MM.1S (cell line): ENCODE results near the gene SLC8B1.

ENCODE experiments used
- DNase-seq: peaks from one replicate; pipeline ENCODE4 v3.0.0-alpha.2; 2015
- H2AFZ ChIP-seq: fragments of 300-600 bp; sonication (generic); 2 replicates; pipeline ENCODE4 v1.6.0; 2016; ENCODE audit warnings: antibody characterized with exemption, low read length
- H3F3A ChIP-seq: fragments of 300-600 bp; sonication (generic); 2 replicates; pipeline ENCODE4 v1.6.1; 2016; ENCODE audit warnings: mild to moderate bottlenecking, antibody characterized with exemption, low read length, moderate library complexity, mixed read lengths; ENCODE audit not compliant: insufficient read depth
- H3K27ac ChIP-seq: fragments of 300-600 bp; sonication (generic); 2 replicates; pipeline ENCODE4 v1.5.1; 2016; ENCODE audit warnings: mild to moderate bottlenecking, low read length
- H3K27me3 ChIP-seq: fragments of 300-600 bp; sonication (generic); replicated peaks from 2 replicates; pipeline ENCODE4 v1.6.0; 2016; ENCODE audit warnings: low read length; ENCODE audit not compliant: insufficient read depth
- H3K36me3 ChIP-seq: fragments of 300-600 bp; sonication (generic); replicated peaks from 2 replicates; pipeline ENCODE4 v1.6.1; 2016; ENCODE audit warnings: mild to moderate bottlenecking, low read length, mixed read lengths; ENCODE audit not compliant: insufficient read depth
- H3K4me1 ChIP-seq: fragments of 300-600 bp; sonication (generic); 2 replicates; pipeline ENCODE4 v1.6.1; 2016; ENCODE audit warnings: low read length, mixed read lengths
- H3K4me2 ChIP-seq: fragments of 300-600 bp; sonication (generic); 2 replicates; pipeline ENCODE4 v1.6.0; 2016; ENCODE audit warnings: low read depth, low read length
- H3K4me3 ChIP-seq: fragments of 300-600 bp; sonication (generic); 2 replicates; pipeline ENCODE4 v1.5.1; 2016; ENCODE audit warnings: low read length, mixed read lengths
- H3K79me2 ChIP-seq: fragments of 300-600 bp; sonication (generic); 2 replicates; pipeline ENCODE4 v1.6.1; 2016; ENCODE audit warnings: mixed run types, low read length, mixed read lengths
- H3K9ac ChIP-seq: fragments of 300-600 bp; sonication (generic); 2 replicates; pipeline ENCODE4 v1.6.1; 2016; ENCODE audit warnings: low read length, mixed read lengths
- H3K9me2 ChIP-seq: fragments of 300-600 bp; sonication (generic); replicated peaks from 2 replicates; pipeline ENCODE4 v1.6.1; 2016; ENCODE audit warnings: mild to moderate bottlenecking, low read length, mixed read lengths; ENCODE audit not compliant: insufficient read depth
- H3K9me3 ChIP-seq: fragments of 300-600 bp; sonication (generic); replicated peaks from 2 replicates; pipeline ENCODE4 v1.6.1; 2016; ENCODE audit warnings: mild to moderate bottlenecking, low read length, mixed read lengths; ENCODE audit not compliant: insufficient read depth
- H4K20me1 ChIP-seq: fragments of 300-600 bp; sonication (generic); 2 replicates; pipeline ENCODE4 v1.6.1; 2016; ENCODE audit warnings: mild to moderate bottlenecking, low read length, moderate library complexity, mixed read lengths; ENCODE audit not compliant: insufficient read depth
- CTCF ChIP-seq: fragments of 300-600 bp; sonication (generic); IDR thresholded peaks from 2 replicates; pipeline ENCODE4 v1.5.1; 2016; ENCODE audit warnings: antibody characterized with exemption, low read length, mixed read lengths
- EZH2 ChIP-seq: fragments of 300-600 bp; sonication (generic); optimal IDR thresholded peaks from 2 replicates; pipeline ENCODE3; 2017; ENCODE audit warnings: low read depth, mild to moderate bottlenecking, antibody characterized with exemption, low read length, mixed read lengths
- EZH2phosphoT487 ChIP-seq: fragments of 300-600 bp; sonication (generic); IDR thresholded peaks from 2 replicates; pipeline ENCODE4 v1.6.1; 2018; ENCODE audit warnings: antibody characterized with exemption, low read length

The SLC8B1 gene

GRCh38 chr12:113301811-113302210 lies 33.1 kb downstream of the SLC8B1 start:
- Histone ChIP-seq H3K4me3 (no peak overlapping the region), H3K36me3 (no peaks in the 10 kb centered on the region), H3K9ac (no peak overlapping the region)

GRCh38 chr12:113299619-113300237 lies 35.2 kb downstream of the SLC8B1 start:
- Histone ChIP-seq H3K36me3 (no peaks in the 10 kb centered on the region), H3K27me3 (no peaks in the 10 kb centered on the region), H4K20me1 (no peaks in the 10 kb centered on the region), H3K4me2 (no peak overlapping the region), H3K9ac (no peak overlapping the region), H3K4me1 (no peaks in the 10 kb centered on the region), H3K9me2 (no peaks in the 10 kb centered on the region), H3K79me2 (no peaks in the 10 kb centered on the region), H2AFZ (no peak overlapping the region), H3K9me3 (no peaks in the 10 kb centered on the region), H3F3A (no peaks in the 10 kb centered on the region), H3K27ac (no peak overlapping the region), H3K4me3 (no peak overlapping the region)
- TF ChIP-seq CTCF (no peak), EZH2phosphoT487 (no peak), EZH2 (no peak)
- DNase-seq: no peak

More at GRCh38 chr12:113301811-113302210, 33.1 kb downstream of the SLC8B1 start:
- no peaks in the 10 kb centered on the region for H3K27me3 ChIP-seq
- H4K20me1 ChIP-seq: no peaks in the 10 kb centered on the region
- H3K27ac ChIP-seq: no peak overlapping the region
- H3K9me3 ChIP-seq: no peaks in the 10 kb centered on the region
- no peaks in the 10 kb centered on the region for H3K9me2 ChIP-seq
- TF ChIP-seq EZH2 (no peak), CTCF (no peak), EZH2phosphoT487 (no peak)
- no peaks in the 10 kb centered on the region for H3K79me2 ChIP-seq
- no peak overlapping the region for H3K4me2 ChIP-seq
- no peaks in the 10 kb centered on the region for H3K4me1 ChIP-seq
- no peak for DNase-seq
- H2AFZ ChIP-seq: no peak overlapping the region
- H3F3A ChIP-seq: no peaks in the 10 kb centered on the region

DNA sequence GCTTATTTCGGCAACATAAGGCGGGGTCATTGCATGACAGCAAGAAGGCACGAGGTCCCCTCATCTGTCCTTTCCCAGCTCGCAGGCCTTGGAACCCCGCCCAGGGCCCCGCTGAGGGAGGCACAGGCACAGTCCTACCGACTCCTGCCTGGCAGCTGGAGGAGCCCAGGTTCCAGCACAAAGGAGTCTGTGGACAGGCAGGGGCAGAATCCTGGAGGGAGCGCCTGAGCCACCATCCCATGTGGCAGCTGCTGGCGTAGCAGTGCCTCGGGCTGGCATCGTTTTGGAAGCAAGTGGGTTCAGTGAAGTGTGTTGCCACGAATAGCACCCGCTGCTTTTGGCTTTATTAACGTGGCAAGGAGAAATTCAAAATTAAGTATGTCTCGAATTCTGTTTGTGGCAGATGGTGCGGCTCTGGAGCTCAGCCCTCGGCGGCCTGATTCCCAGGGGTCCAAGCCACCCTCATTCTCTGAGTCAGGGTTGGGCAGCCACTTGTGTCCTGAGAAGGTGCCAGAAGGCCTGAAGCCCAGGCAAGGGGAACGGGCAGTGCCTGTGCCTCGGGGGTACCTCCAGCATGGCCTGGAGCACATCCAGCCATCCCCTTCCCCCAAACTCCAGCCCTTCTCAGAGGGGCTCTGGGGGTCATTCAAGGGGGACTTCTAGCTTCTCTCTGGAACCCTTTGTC lies 35.9 kb downstream of the SLC8B1 start:
- TF ChIP-seq CTCF (no peak), EZH2phosphoT487 (no peak), EZH2 (no peak)
- H3K9ac ChIP-seq: no peak overlapping the region
- H3K4me2 ChIP-seq: no peak overlapping the region

More for the DNA sequence above, 35.9 kb downstream of the SLC8B1 start:
- Histone ChIP-seq H3K4me3 (no peak overlapping the region), H3K4me1 (no peaks in the 10 kb centered on the region), H3F3A (no peaks in the 10 kb centered on the region), H3K27me3 (no peaks in the 10 kb centered on the region), H3K9me2 (no peaks in the 10 kb centered on the region), H2AFZ (no peak overlapping the region), H3K79me2 (no peaks in the 10 kb centered on the region), H3K36me3 (no peaks in the 10 kb centered on the region), H3K9me3 (no peaks in the 10 kb centered on the region), H4K20me1 (no peaks in the 10 kb centered on the region), H3K27ac (no peak overlapping the region)
- DNase-seq: no peak
